ENCODE data around the gene ARHGAP28. TPM values are rescaled to one million over a fixed set of nuclear protein-coding genes. Genes with fewer than 3 reads are reported as not detected.

Gene ARHGAP28
- polyA plus RNA-seq, 1 donor from 2014 or later = 9.8 TPM

DNA sequence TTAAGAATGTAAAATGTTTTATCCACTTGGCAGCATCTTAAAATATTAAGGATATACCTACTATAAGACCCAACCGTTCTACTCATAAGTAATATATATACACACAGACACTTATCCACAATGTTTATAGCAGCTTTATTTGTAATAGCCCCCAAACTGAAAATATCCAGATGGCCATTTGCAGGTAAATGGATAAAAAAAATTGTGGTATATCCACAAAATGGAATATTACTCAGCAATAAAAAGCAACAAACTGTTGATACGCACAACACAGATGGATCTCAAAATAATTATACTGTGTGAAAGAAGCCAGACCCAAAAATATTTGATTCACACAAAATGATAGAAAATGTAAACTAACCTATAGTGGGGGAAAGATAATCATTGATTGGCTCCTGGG lies 122.0 kb downstream of the ARHGAP28 start:
- H3K9me2 ChIP-seq (ENCODE audit: insufficient read depth, low read length) = no peaks in the 10 kb centered on the region

DNA sequence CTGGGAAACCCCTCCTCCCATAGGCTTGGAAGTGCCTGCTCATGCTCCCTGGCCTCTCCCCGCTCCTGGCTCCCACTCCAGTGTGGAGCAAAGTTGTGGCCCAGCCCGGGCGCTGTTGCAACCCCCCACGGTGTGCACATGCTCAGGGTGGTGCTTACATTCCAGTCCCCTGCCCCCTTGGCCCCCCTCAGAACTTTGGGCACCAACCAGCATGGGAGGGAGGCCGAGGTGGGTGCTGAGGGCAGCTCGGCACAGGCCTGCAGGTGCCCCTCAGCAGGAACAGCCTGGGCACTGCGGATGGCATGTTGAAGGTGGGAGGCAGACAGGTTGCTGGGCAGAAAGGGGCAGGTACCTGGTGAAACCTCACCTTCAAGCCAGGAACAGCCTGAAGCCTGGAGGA lies 125.3 kb downstream of the ARHGAP28 start:
- no peak overlapping the region for H3K4me3 ChIP-seq (ENCODE audit: low read length)
- H3K27me3 ChIP-seq (ENCODE audit: insufficient read depth, low read depth, low read length) = no peaks in the 10 kb centered on the region
- H3K79me2 ChIP-seq (replicated peaks; ENCODE audit: insufficient read depth, low read length) = no peaks in the 10 kb centered on the region
- H3K9ac ChIP-seq (ENCODE audit: low read length) = no peak overlapping the region
- H2AFZ ChIP-seq (ENCODE audit: low read depth, low read length) = no peak overlapping the region
- no peak overlapping the region for H3K27ac ChIP-seq (ENCODE audit: low read length)
- peaks cover 8% of the 10 kb centered on the region for H3K36me3 ChIP-seq (ENCODE audit: insufficient read depth, low read length)
- no peaks in the 10 kb centered on the region for H3K9me2 ChIP-seq (ENCODE audit: insufficient read depth, low read length)
- no peaks in the 10 kb centered on the region for H4K20me1 ChIP-seq (ENCODE audit: insufficient read depth)
- H3K9me3 ChIP-seq (ENCODE audit: low read length) = peaks cover 13% of the 10 kb centered on the region
- H3K4me2 ChIP-seq (ENCODE audit: low read length) = no peak overlapping the region
- no peaks in the 10 kb centered on the region for H3F3A ChIP-seq (ENCODE audit: insufficient read depth, low read length, poor library complexity, severe bottlenecking)
- TF ChIP-seq SMC3 (conservative IDR thresholded peaks at IDR 0.05; ENCODE audit: poor library complexity) (no peak), TAF1 (IDR thresholded peaks at IDR 0.05; ENCODE audit: low read depth) (no peak), RAD21 (conservative IDR thresholded peaks at IDR 0.05) (no peak), POLR2AphosphoS5 (IDR thresholded peaks at IDR 0.05) (no peak), MXI1 (conservative IDR thresholded peaks at IDR 0.05; ENCODE audit: poor library complexity, severe bottlenecking) (no peak), EP300 (conservative IDR thresholded peaks at IDR 0.05; ENCODE audit: poor library complexity, severe bottlenecking) (no peak), EZH2 (IDR thresholded peaks at IDR 0.05; ENCODE audit: borderline replicate concordance, insufficient read depth, low read length, poor library complexity, severe bottlenecking) (no peak)
- TF ChIP-seq, protein P1, sequence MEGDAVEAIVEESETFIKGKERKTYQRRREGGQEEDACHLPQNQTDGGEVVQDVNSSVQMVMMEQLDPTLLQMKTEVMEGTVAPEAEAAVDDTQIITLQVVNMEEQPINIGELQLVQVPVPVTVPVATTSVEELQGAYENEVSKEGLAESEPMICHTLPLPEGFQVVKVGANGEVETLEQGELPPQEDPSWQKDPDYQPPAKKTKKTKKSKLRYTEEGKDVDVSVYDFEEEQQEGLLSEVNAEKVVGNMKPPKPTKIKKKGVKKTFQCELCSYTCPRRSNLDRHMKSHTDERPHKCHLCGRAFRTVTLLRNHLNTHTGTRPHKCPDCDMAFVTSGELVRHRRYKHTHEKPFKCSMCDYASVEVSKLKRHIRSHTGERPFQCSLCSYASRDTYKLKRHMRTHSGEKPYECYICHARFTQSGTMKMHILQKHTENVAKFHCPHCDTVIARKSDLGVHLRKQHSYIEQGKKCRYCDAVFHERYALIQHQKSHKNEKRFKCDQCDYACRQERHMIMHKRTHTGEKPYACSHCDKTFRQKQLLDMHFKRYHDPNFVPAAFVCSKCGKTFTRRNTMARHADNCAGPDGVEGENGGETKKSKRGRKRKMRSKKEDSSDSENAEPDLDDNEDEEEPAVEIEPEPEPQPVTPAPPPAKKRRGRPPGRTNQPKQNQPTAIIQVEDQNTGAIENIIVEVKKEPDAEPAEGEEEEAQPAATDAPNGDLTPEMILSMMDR (IDR thresholded peaks at IDR 0.05; ENCODE audit: poor library complexity, severe bottlenecking) = no peak
- TF ChIP-seq, protein P2, sequence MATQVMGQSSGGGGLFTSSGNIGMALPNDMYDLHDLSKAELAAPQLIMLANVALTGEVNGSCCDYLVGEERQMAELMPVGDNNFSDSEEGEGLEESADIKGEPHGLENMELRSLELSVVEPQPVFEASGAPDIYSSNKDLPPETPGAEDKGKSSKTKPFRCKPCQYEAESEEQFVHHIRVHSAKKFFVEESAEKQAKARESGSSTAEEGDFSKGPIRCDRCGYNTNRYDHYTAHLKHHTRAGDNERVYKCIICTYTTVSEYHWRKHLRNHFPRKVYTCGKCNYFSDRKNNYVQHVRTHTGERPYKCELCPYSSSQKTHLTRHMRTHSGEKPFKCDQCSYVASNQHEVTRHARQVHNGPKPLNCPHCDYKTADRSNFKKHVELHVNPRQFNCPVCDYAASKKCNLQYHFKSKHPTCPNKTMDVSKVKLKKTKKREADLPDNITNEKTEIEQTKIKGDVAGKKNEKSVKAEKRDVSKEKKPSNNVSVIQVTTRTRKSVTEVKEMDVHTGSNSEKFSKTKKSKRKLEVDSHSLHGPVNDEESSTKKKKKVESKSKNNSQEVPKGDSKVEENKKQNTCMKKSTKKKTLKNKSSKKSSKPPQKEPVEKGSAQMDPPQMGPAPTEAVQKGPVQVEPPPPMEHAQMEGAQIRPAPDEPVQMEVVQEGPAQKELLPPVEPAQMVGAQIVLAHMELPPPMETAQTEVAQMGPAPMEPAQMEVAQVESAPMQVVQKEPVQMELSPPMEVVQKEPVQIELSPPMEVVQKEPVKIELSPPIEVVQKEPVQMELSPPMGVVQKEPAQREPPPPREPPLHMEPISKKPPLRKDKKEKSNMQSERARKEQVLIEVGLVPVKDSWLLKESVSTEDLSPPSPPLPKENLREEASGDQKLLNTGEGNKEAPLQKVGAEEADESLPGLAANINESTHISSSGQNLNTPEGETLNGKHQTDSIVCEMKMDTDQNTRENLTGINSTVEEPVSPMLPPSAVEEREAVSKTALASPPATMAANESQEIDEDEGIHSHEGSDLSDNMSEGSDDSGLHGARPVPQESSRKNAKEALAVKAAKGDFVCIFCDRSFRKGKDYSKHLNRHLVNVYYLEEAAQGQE (IDR thresholded peaks at IDR 0.05; ENCODE audit: borderline replicate concordance) = no peak

More for the DNA sequence above, 122.0 kb downstream of the ARHGAP28 start:
- Histone ChIP-seq H3K4me3 (ENCODE audit: low read length) (no peak overlapping the region), H3K79me2 (replicated peaks; ENCODE audit: insufficient read depth, low read length) (no peaks in the 10 kb centered on the region), H3K9me3 (ENCODE audit: low read length) (peaks cover 13% of the 10 kb centered on the region), H3K4me2 (ENCODE audit: low read length) (no peak overlapping the region), H3K27ac (ENCODE audit: low read length) (no peak overlapping the region), H3F3A (ENCODE audit: insufficient read depth, low read length, poor library complexity, severe bottlenecking) (no peaks in the 10 kb centered on the region), H3K27me3 (ENCODE audit: insufficient read depth, low read depth, low read length) (no peaks in the 10 kb centered on the region), H2AFZ (ENCODE audit: low read depth, low read length) (no peak overlapping the region), H3K36me3 (ENCODE audit: insufficient read depth, low read length) (peaks cover 8% of the 10 kb centered on the region), H3K9ac (ENCODE audit: low read length) (no peak overlapping the region), H4K20me1 (ENCODE audit: insufficient read depth) (no peaks in the 10 kb centered on the region)
- TF ChIP-seq SMC3 (conservative IDR thresholded peaks at IDR 0.05; ENCODE audit: poor library complexity) = no peak
- no peak for TF ChIP-seq MXI1 (conservative IDR thresholded peaks at IDR 0.05; ENCODE audit: poor library complexity, severe bottlenecking)
- TF ChIP-seq TAF1 (IDR thresholded peaks at IDR 0.05; ENCODE audit: low read depth) = no peak
- no peak for TF ChIP-seq EZH2 (IDR thresholded peaks at IDR 0.05; ENCODE audit: borderline replicate concordance, insufficient read depth, low read length, poor library complexity, severe bottlenecking)
- TF ChIP-seq POLR2AphosphoS5 (IDR thresholded peaks at IDR 0.05) = no peak
- TF ChIP-seq RAD21 (conservative IDR thresholded peaks at IDR 0.05) = no peak
- TF ChIP-seq, protein P2 (IDR thresholded peaks at IDR 0.05; ENCODE audit: borderline replicate concordance) = no peak
- no peak for TF ChIP-seq EP300 (conservative IDR thresholded peaks at IDR 0.05; ENCODE audit: poor library complexity, severe bottlenecking)
- TF ChIP-seq, protein P1 (IDR thresholded peaks at IDR 0.05; ENCODE audit: poor library complexity, severe bottlenecking) = no peak

Data from neural cell (in vitro differentiated cells).